ENCODE data around the gene DCHS1.

GRCh38 chr11:6673523-6674218, 18.1 kb upstream of the DCHS1 start:
- TF ChIP-seq CTCF (IDR thresholded peaks at IDR 0.05; ENCODE audit: poor library complexity) (no peak), EZH2 (IDR thresholded peaks at IDR 0.05; ENCODE audit: borderline replicate concordance) (no peak)

Data from hepatocyte (in vitro differentiated cells).